ENCODE data around the gene HAPSTR1. TPM values are rescaled to one million over a fixed set of nuclear protein-coding genes. Genes with fewer than 3 reads are reported as not detected.

The HAPSTR1 gene
- total and polyA plus RNA-seq, 2 of the 13 experiments (the other 11 are each of a cell fraction or from before 2014, with no cell fraction given) = 25.2 to 83.2 TPM

GRCh38 chr16:9090960-9091866, at the start of gene HAPSTR1 (continued):
- TF ChIP-seq, protein P1, sequence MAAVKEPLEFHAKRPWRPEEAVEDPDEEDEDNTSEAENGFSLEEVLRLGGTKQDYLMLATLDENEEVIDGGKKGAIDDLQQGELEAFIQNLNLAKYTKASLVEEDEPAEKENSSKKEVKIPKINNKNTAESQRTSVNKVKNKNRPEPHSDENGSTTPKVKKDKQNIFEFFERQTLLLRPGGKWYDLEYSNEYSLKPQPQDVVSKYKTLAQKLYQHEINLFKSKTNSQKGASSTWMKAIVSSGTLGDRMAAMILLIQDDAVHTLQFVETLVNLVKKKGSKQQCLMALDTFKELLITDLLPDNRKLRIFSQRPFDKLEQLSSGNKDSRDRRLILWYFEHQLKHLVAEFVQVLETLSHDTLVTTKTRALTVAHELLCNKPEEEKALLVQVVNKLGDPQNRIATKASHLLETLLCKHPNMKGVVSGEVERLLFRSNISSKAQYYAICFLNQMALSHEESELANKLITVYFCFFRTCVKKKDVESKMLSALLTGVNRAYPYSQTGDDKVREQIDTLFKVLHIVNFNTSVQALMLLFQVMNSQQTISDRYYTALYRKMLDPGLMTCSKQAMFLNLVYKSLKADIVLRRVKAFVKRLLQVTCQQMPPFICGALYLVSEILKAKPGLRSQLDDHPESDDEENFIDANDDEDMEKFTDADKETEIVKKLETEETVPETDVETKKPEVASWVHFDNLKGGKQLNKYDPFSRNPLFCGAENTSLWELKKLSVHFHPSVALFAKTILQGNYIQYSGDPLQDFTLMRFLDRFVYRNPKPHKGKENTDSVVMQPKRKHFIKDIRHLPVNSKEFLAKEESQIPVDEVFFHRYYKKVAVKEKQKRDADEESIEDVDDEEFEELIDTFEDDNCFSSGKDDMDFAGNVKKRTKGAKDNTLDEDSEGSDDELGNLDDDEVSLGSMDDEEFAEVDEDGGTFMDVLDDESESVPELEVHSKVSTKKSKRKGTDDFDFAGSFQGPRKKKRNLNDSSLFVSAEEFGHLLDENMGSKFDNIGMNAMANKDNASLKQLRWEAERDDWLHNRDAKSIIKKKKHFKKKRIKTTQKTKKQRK (IDR thresholded peaks at IDR 0.05; ENCODE audit: low read length) = no peak
- peak; percentile 85 for TF ChIP-seq MEIS1 (CRISPR knock-in tag; IDR thresholded peaks at IDR 0.05; ENCODE audit: borderline replicate concordance)
- TF ChIP-seq SOX6 (IDR thresholded peaks at IDR 0.05) = no peak
- peak; percentile 58 for TF ChIP-seq SOX6 (CRISPR knock-in tag; IDR thresholded peaks at IDR 0.05)
- TF ChIP-seq ADNP (CRISPR knock-in tag; IDR thresholded peaks at IDR 0.05) = peak; percentile 3; the same call in 1 of the 2 replicates
- 0 out of 2 replicates have a peak, but pooled peaks have one; percentile 65 for TF ChIP-seq TBP (CRISPR knock-in tag; IDR thresholded peaks at IDR 0.05)
- TF ChIP-seq HNF1B (CRISPR knock-in tag; IDR thresholded peaks at IDR 0.05) = peak; percentile 82
- no peak; the same call in 1 of the 2 replicates for TF ChIP-seq ZSCAN20 (CRISPR knock-in tag; IDR thresholded peaks at IDR 0.05; ENCODE audit: borderline replicate concordance)
- TF ChIP-seq, protein P2, sequence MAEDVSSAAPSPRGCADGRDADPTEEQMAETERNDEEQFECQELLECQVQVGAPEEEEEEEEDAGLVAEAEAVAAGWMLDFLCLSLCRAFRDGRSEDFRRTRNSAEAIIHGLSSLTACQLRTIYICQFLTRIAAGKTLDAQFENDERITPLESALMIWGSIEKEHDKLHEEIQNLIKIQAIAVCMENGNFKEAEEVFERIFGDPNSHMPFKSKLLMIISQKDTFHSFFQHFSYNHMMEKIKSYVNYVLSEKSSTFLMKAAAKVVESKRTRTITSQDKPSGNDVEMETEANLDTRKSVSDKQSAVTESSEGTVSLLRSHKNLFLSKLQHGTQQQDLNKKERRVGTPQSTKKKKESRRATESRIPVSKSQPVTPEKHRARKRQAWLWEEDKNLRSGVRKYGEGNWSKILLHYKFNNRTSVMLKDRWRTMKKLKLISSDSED (CRISPR knock-in tag; IDR thresholded peaks at IDR 0.05) = 0 out of 2 replicates have a peak, but pooled peaks have one; percentile 84
- no peak; the same call in 1 of the 2 replicates for TF ChIP-seq SNAPC4 (CRISPR knock-in tag; IDR thresholded peaks at IDR 0.05)
- TF ChIP-seq ZBTB7B (CRISPR knock-in tag; IDR thresholded peaks at IDR 0.05) = peak; percentile 77; the same call in 1 of the 2 replicates
- TF ChIP-seq ZNF263 (CRISPR knock-in tag; IDR thresholded peaks at IDR 0.05) = no peak; the same call in 1 of the 2 replicates
- TF ChIP-seq FOXA3 (CRISPR knock-in tag; IDR thresholded peaks at IDR 0.05) = peak; percentile 55
- no peak for TF ChIP-seq DPF2 (CRISPR knock-in tag; IDR thresholded peaks at IDR 0.05; ENCODE audit: borderline replicate concordance, low read depth)
- TF ChIP-seq HINFP (CRISPR knock-in tag; IDR thresholded peaks at IDR 0.05; ENCODE audit: low read depth) = peak; percentile 88
